K562 (cell line): ENCODE measurements around the gene AKT1S1. TPM values are rescaled to one million over a fixed set of nuclear protein-coding genes. Genes with fewer than 3 reads are reported as not detected.

Source experiments
- ARHGAP35 ChIP-seq: fragments of 450-650 bp; IDR thresholded peaks from 2 replicates; pipeline ENCODE4 v1.6.1; 2018; ENCODE audit not compliant: partially characterized antibody
- ARNT ChIP-seq, 2 experiments: fragments of 450-650 bp; IDR thresholded peaks; 2 replicates each; pipeline ENCODE4 v1.6.1; 2016; ENCODE audit warnings: mild to moderate bottlenecking in 1 of 2
- CHCHD3 ChIP-seq: fragments of 250-450 bp; sonication (Bioruptor Pico); IDR thresholded peaks from 2 replicates; pipeline ENCODE4 v2.1.2; 2022; ENCODE audit warnings: mild to moderate bottlenecking
- DLX4 ChIP-seq: fragments of 250-450 bp; sonication (Bioruptor Pico); IDR thresholded peaks from 2 replicates; pipeline ENCODE4 v1.6.1; 2021; ENCODE audit warnings: mild to moderate bottlenecking
- DPF2 ChIP-seq: fragments of 450-650 bp; IDR thresholded peaks from 2 replicates; pipeline ENCODE4 v1.6.1; 2016
- E2F4 ChIP-seq: sonication (generic); formaldehyde crosslinking; IDR thresholded peaks from 2 replicates; pipeline ENCODE4 v1.8.0; 2022; ENCODE audit warnings: mild to moderate bottlenecking, low read depth, missing genetic modification reagents
- E2F6 ChIP-seq, 2 experiments: IDR thresholded peaks; 2 replicates each; pipeline ENCODE4 v1.6.1; 2011; ENCODE audit warnings: borderline replicate concordance in 1 of 2, control low read depth in 1 of 2, low read depth in 1 of 2, low read length in 1 of 2, mild to moderate bottlenecking in 1 of 2, mixed read lengths in 1 of 2, moderate library complexity in 1 of 2; ENCODE audit not compliant: insufficient read depth in 1 of 2, insufficient read length in 1 of 2, poor library complexity in 1 of 2, severe bottlenecking in 1 of 2; ENCODE audit errors: extremely low read depth in 1 of 2
- FOXM1 ChIP-seq, 2 experiments: fragments of 450-650 bp in 1 of 2; sonication (generic) in 1 of 2; formaldehyde crosslinking in 1 of 2; IDR thresholded peaks; 2 replicates each; pipeline versions ENCODE4 v1.6.1 to v1.9.0; 2017 to 2022; ENCODE audit warnings: low read depth in 2 of 2, mild to moderate bottlenecking in 2 of 2, missing genetic modification reagents in 1 of 2, moderate library complexity in 1 of 2
- GATAD2A ChIP-seq: fragments of 450-650 bp; IDR thresholded peaks from 2 replicates; pipeline ENCODE4 v1.6.1; 2017
- HDAC6 ChIP-seq: IDR thresholded peaks from 2 replicates; pipeline ENCODE4 v1.6.1; 2012; ENCODE audit warnings: low read depth, mild to moderate bottlenecking, control low read depth, inconsistent platforms, low read length, moderate library complexity
- KDM1A ChIP-seq, 2 experiments: fragments of 450-650 bp; IDR thresholded peaks; 2 replicates each; pipeline ENCODE4 v1.6.1; 2016; ENCODE audit warnings: mild to moderate bottlenecking in 2 of 2
- MCM3 ChIP-seq: fragments of 450-650 bp; IDR thresholded peaks from 2 replicates; pipeline ENCODE4 v1.6.1; 2016
- MECOM ChIP-seq: fragments of 250-450 bp; sonication (Bioruptor Pico); IDR thresholded peaks from 2 replicates; pipeline ENCODE4 v1.8.0; 2022; ENCODE audit warnings: inconsistent platforms
- MLX ChIP-seq, 2 experiments: fragments of 450-650 bp in 1 of 2; sonication (generic) in 1 of 2; formaldehyde crosslinking; conservative IDR thresholded peaks; 2 replicates each; pipeline versions ENCODE4 v1.4.0 to v1.8.1; 2020 to 2022; ENCODE audit warnings: mild to moderate bottlenecking in 1 of 2, missing genetic modification reagents in 1 of 2
- PYGO2 ChIP-seq: fragments of 450-650 bp; IDR thresholded peaks from 2 replicates; pipeline ENCODE4 v1.6.1; 2016; ENCODE audit warnings: mild to moderate bottlenecking, missing genetic modification characterization, moderate library complexity, missing compliant biosample characterization
- RBM25 ChIP-seq: fragments of 200-400 bp; formaldehyde crosslinking; IDR thresholded peaks from 2 replicates; pipeline ENCODE4 v1.6.1; 2018; ENCODE audit warnings: low read length, low read depth, moderate library complexity; ENCODE audit not compliant: severe bottlenecking
- TRIM24 ChIP-seq, 2 experiments: fragments of 450-650 bp; IDR thresholded peaks; 2 replicates each; pipeline ENCODE4 v1.6.1; 2016
- ZBTB12 ChIP-seq: fragments of 250-450 bp; sonication (Bioruptor Pico); IDR thresholded peaks from 2 replicates; pipeline ENCODE4 v1.4.0; 2020
- ZNF384 ChIP-seq: IDR thresholded peaks from 2 replicates; pipeline ENCODE4 v1.6.1; 2012; ENCODE audit warnings: low read depth, low read length, improper control_type of control experiment
- ZNF551 ChIP-seq: fragments of 250-450 bp; sonication (Bioruptor Pico); IDR thresholded peaks from 2 replicates; pipeline ENCODE4 v1.5.0; 2021; ENCODE audit warnings: mild to moderate bottlenecking, moderate library complexity
- ZNF655 ChIP-seq: fragments of 250-450 bp; sonication (Bioruptor Pico); IDR thresholded peaks from 2 replicates; pipeline ENCODE4 v1.5.0; 2021
- ZNF76 ChIP-seq: fragments of 250-450 bp; sonication (Bioruptor Pico); IDR thresholded peaks from 2 replicates; pipeline ENCODE4 v1.4.0; 2020; ENCODE audit warnings: mild to moderate bottlenecking, moderate library complexity, borderline replicate concordance
- ZNF778 ChIP-seq: fragments of 450-650 bp; formaldehyde crosslinking; IDR thresholded peaks from 2 replicates; pipeline ENCODE4 v1.4.0; 2020; ENCODE audit warnings: mild to moderate bottlenecking, moderate library complexity
- polyA plus RNA-seq, 8 experiments: library from polyadenylated mRNA; depleted of rRNA in 4 of 8; stranded (reverse) in 5 of 8; unstranded in 3 of 8; fragments of >200 nt; fragmentation: Nextera tagmentation in 2 of 8; fragmentation: Illumina TruSeq in 1 of 8; extraction: Ambion mirVana in 2 of 8; extraction: Trizol in 1 of 8; gene quantifications; 2 replicates each; pipeline versions ENCODE4 v1.2.1 to v1.2.3, GENCODE V29; 2011 to 2014; ENCODE audit warnings: inconsistent platforms in 1 of 8, missing spikeins in 1 of 8
- total RNA-seq, 7 experiments: library from RNA; depleted of rRNA in 6 of 7; stranded (reverse); fragments of >200 nt in 6 of 7; fragmentation: Illumina TruSeq in 2 of 7; extraction: Trizol in 2 of 7; gene quantifications; 2 replicates each; pipeline versions ENCODE4 v1.2.1 to v1.2.3, GENCODE V29; 2011 to 2021; ENCODE audit warnings: low replicate concordance in 1 of 7

Gene AKT1S1
- total and polyA plus RNA-seq, 9 of the 15 experiments (the other 6 are each of a cell fraction or from before 2014, with no cell fraction given), result 1.2 to 50.3 (median 17.1) TPM

- TF ChIP-seq MLX (CRISPR knock-in tag; conservative IDR thresholded peaks at IDR 0.05) (no peak), DLX4 (CRISPR knock-in tag) (no peak), ZNF76 (CRISPR knock-in tag) (no peak), DPF2 (no peak; the same call in 1 of the 2 replicates), HDAC6 (no peak), GATAD2A (no peak), ZNF778 (CRISPR knock-in tag) (no peak), TRIM24 (IDR thresholded peaks at IDR 0.05) (no peak), ZBTB12 (CRISPR knock-in tag) (peak; percentile 92), ARHGAP35 (no peak), ZNF551 (CRISPR knock-in tag) (no peak), ARNT (IDR thresholded peaks at IDR 0.05) (peak in 1 of 2 experiments; percentile 59; a peak in 1 of 4 replicates), CHCHD3 (CRISPR knock-in tag) (no peak), PYGO2 (tag) (no peak), ZNF655 (CRISPR knock-in tag) (no peak), MECOM (CRISPR knock-in tag) (no peak), MCM3 (no peak), RBM25 (no peak), E2F4 (CRISPR knock-in tag) (no peak), E2F6 (IDR thresholded peaks at IDR 0.05; ENCODE audit: borderline replicate concordance in 1 of 2, extremely low read depth in 1 of 2, insufficient read depth in 1 of 2, insufficient read length in 1 of 2, low read depth in 1 of 2, low read length in 1 of 2, poor library complexity in 1 of 2, severe bottlenecking in 1 of 2) (peak; percentile 45 to 51), KDM1A (IDR thresholded peaks at IDR 0.05) (no peak), FOXM1 (IDR thresholded peaks at IDR 0.05; ENCODE audit: low read depth) (no peak), FOXM1 (CRISPR knock-in tag; IDR thresholded peaks at IDR 0.05; ENCODE audit: low read depth) (no peak), ZNF384 (peak; percentile 9; the same call in 1 of the 2 replicates)
Measured at GRCh38 chr19:49877020-49877878, at the start of gene AKT1S1, which contains the start of gene TBC1D17 (continued).
